Stomach (tissue), 4 donors: ENCODE results near the gene RTN4.

Source experiments
- EP300 ChIP-seq: sonication (generic); formaldehyde crosslinking; IDR thresholded peaks from one replicate; pipeline ENCODE4 v1.6.1; 2017; ENCODE audit warnings: antibody characterized with exemption
- POLR2A ChIP-seq, 4 donors: fragments of 450-650 bp; IDR thresholded peaks; one replicate each; pipeline ENCODE4 v1.6.1; 2016; ENCODE audit warnings: antibody characterized with exemption in 4 of 4, control low read depth in 2 of 4, mild to moderate bottlenecking in 1 of 4, moderate library complexity in 1 of 4
- POLR2AphosphoS5 ChIP-seq, 3 donors: sonication (generic); formaldehyde crosslinking; IDR thresholded peaks; one replicate each; pipeline ENCODE4 v1.6.1; 2016; ENCODE audit warnings: antibody characterized with exemption in 3 of 3
- TF ChIP-seq, protein P1 (sequence below), 7 experiments: fragments of 450-650 bp in 4 of 7; fragments of 200-600 bp in 3 of 7; sonication (generic) in 3 of 7; IDR thresholded peaks; one replicate each; pipeline ENCODE4 v1.5.1; 2016 to 2019; ENCODE audit warnings: antibody characterized with exemption in 7 of 7, control low read depth in 2 of 7, mild to moderate bottlenecking in 1 of 7

DNA sequence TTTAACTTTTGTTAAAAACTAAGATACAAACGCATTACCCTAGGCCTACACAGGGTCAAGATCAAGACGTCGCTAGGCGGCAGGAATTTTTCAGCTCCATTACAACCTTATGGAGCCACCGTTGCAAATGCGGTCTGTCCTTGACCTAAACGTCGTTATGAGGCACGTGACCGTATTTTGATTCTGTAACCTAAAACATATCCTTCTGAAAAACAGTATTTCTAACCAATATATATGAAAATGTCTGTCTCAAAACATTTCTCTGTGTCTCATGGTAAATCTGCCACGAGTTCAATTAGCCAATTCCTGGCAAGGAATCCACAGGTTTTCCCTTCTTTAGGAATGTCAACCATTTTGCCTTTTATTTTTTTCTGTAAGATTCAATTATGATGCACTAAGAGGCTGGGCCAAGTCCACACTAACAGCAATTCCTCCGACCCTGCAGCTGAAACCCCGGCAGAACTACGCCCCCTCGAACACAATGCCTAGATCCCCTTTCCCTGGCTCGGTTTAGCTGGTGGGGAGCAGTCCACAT lies 1.7 kb downstream of the RTN4 start:
- no peak for TF ChIP-seq POLR2A (IDR thresholded peaks at IDR 0.05)
- TF ChIP-seq, protein P1, sequence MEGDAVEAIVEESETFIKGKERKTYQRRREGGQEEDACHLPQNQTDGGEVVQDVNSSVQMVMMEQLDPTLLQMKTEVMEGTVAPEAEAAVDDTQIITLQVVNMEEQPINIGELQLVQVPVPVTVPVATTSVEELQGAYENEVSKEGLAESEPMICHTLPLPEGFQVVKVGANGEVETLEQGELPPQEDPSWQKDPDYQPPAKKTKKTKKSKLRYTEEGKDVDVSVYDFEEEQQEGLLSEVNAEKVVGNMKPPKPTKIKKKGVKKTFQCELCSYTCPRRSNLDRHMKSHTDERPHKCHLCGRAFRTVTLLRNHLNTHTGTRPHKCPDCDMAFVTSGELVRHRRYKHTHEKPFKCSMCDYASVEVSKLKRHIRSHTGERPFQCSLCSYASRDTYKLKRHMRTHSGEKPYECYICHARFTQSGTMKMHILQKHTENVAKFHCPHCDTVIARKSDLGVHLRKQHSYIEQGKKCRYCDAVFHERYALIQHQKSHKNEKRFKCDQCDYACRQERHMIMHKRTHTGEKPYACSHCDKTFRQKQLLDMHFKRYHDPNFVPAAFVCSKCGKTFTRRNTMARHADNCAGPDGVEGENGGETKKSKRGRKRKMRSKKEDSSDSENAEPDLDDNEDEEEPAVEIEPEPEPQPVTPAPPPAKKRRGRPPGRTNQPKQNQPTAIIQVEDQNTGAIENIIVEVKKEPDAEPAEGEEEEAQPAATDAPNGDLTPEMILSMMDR (IDR thresholded peaks at IDR 0.05), result no peak
- no peak for TF ChIP-seq POLR2AphosphoS5 (IDR thresholded peaks at IDR 0.05)
- no peak for TF ChIP-seq EP300
